PC-9 (cell line): ENCODE data around the gene NPTN. TPM values are rescaled to one million over a fixed set of nuclear protein-coding genes. Genes with fewer than 3 reads are reported as not detected.

Experiments
- BruUV-seq: library from RNA; stranded (reverse); fragments of 400-500 nt; replicated peaks from 2 replicates; lab custom pipeline; 2021; lab: Mats Ljungman, UMichigan
- CTCF ChIA-PET: fragments of 300-600 bp; sonication (Branson Sonifier 250); formaldehyde crosslinking; loops from one replicate; lab custom pipeline; 2022; ENCODE audit warnings: antibody characterized with exemption; lab: Charles Lee
- POLR2A ChIA-PET: fragments of 300-600 bp; sonication (Branson Sonifier 250); formaldehyde crosslinking; loops from one replicate; lab custom pipeline; 2022; ENCODE audit warnings: antibody characterized with exemption; ENCODE audit not compliant: unreplicated experiment; lab: Charles Lee
- DNase-seq, 2 experiments: peaks; one replicate each; pipeline versions ENCODE4 v3.0.0 to v3.0.0-alpha.2; 2015 to 2022; ENCODE audit warnings: mixed read lengths in 1 of 2
- H2AFZ ChIP-seq: fragments of 200-600 bp; sonication (generic); 2 replicates; pipeline ENCODE4 v1.8.1; 2017; ENCODE audit warnings: antibody characterized with exemption
- H3F3A ChIP-seq: fragments of 200-600 bp; sonication (generic); 2 replicates; pipeline ENCODE4 v1.8.1; 2017; ENCODE audit warnings: antibody characterized with exemption, mild to moderate bottlenecking, low read depth; ENCODE audit not compliant: insufficient read depth
- H3K27ac ChIP-seq: fragments of 200-600 bp; sonication (generic); 2 replicates; pipeline ENCODE4 v1.6.1; 2016; ENCODE audit warnings: mixed run types
- H3K27me3 ChIP-seq: fragments of 200-600 bp; sonication (generic); 2 replicates; pipeline ENCODE4 v1.6.1; 2016; ENCODE audit warnings: low read depth, mixed run types; ENCODE audit not compliant: insufficient read depth
- H3K36me3 ChIP-seq: fragments of 200-600 bp; sonication (generic); 2 replicates; pipeline ENCODE4 v1.6.1; 2016; ENCODE audit warnings: low read depth, mixed run types
- H3K4me1 ChIP-seq: fragments of 200-600 bp; sonication (generic); replicated peaks from 2 replicates; pipeline ENCODE4 v1.6.1; 2016; ENCODE audit warnings: mixed run types; ENCODE audit not compliant: insufficient read depth
- H3K4me2 ChIP-seq: fragments of 200-600 bp; sonication (generic); 2 replicates; pipeline ENCODE4 v1.6.1; 2017; ENCODE audit warnings: mixed run types
- H3K4me3 ChIP-seq: fragments of 200-600 bp; sonication (generic); 2 replicates; pipeline ENCODE4 v1.6.1; 2016; ENCODE audit warnings: mixed run types
- H3K79me2 ChIP-seq: fragments of 200-600 bp; sonication (generic); 2 replicates; pipeline ENCODE4 v1.6.1; 2017; ENCODE audit warnings: low read depth, mixed run types
- H3K9me2 ChIP-seq: fragments of 200-600 bp; sonication (generic); 2 replicates; pipeline ENCODE4 v1.8.1; 2017; ENCODE audit warnings: mild to moderate bottlenecking; ENCODE audit not compliant: insufficient read depth
- H3K9me3 ChIP-seq: fragments of 200-600 bp; sonication (generic); 2 replicates; pipeline ENCODE4 v1.8.1; 2016; ENCODE audit warnings: low read depth; ENCODE audit not compliant: insufficient read depth
- H4K20me1 ChIP-seq: fragments of 200-600 bp; sonication (generic); 2 replicates; pipeline ENCODE4 v1.8.1; 2017; ENCODE audit not compliant: insufficient read depth
- CTCF ChIP-seq: fragments of 200-600 bp; sonication (generic); conservative IDR thresholded peaks from 2 replicates; pipeline ENCODE4 v1.6.1; 2017; ENCODE audit warnings: mixed run types, antibody characterized with exemption, mild to moderate bottlenecking, moderate library complexity
- EZH2 ChIP-seq: fragments of 200-600 bp; sonication (generic); IDR thresholded peaks from 2 replicates; pipeline ENCODE4 v1.8.0; 2017; ENCODE audit warnings: antibody characterized with exemption, low read depth
- intact Hi-C: fragments of 100-400 bp; cut with micrococcal nuclease; formaldehyde crosslinking; loops from one replicate; pipeline ENCODE4 v1.10.0; 2022; ENCODE audit not compliant: unreplicated experiment
- total RNA-seq: library from RNA; stranded (reverse); gene quantifications from 2 replicates; pipeline ENCODE4 v1.2.3, GENCODE V29; 2021

The NPTN gene
- total RNA-seq, 1 experiment from 2014 or later: 101 TPM

DNA sequence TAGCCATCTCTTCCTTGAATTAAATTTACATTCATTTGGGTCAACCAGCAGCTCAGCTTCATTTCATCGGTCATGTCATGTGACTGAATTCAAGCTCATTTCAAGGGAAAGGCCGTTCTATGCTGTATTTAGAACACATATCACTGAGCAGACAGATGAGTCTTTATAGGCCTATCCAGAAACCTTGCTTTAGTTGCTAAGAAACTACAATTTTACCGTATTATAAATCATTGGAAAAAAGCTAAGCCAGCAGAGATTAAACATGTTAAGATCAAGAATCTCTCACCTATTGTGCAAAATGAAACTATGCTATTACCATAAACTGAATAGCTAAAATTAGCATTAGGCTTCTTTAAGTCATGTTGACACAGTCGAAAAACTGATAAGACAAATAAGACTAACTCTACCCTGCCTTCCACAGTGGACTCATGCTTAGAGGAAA is 2.2 kb downstream of the NPTN start:
- peak overlapping the region; percentile 85 for H3K4me2 ChIP-seq
- no peak for TF ChIP-seq CTCF
- TF ChIP-seq EZH2: no peak
- no peak overlapping the region for H2AFZ ChIP-seq
- intact Hi-C loops: loop anchor here (5.0 to 10.0 kb wide), 3 partner anchors 286 to 849 kb away; partner anchors contain the start of gene ADPGK
- POLR2A ChIA-PET: no interaction called here
- peaks cover 55% of the 10 kb centered on the region for H3K4me1 ChIP-seq
- H3K9me2 ChIP-seq: no peaks in the 10 kb centered on the region
- no peaks in the 10 kb centered on the region for H3K27me3 ChIP-seq
- CTCF ChIA-PET: interaction anchor here (0.6 kb wide), 1 partner anchor 278 kb away, joined by 3 read pairs; no protein-coding TSS in a partner anchor
- peaks cover 11% of the 10 kb centered on the region for H3F3A ChIP-seq
- no peak overlapping the region for H3K27ac ChIP-seq
- DNase-seq: no peak
- BruUV-seq: TSS peak; percentile 17
- H3K4me3 ChIP-seq: peak overlapping the region; percentile 82; the same call in 1 of the 2 replicates
- no peaks in the 10 kb centered on the region for H3K36me3 ChIP-seq
- H3K79me2 ChIP-seq: peaks cover 67% of the 10 kb centered on the region
- peaks cover 21% of the 10 kb centered on the region for H4K20me1 ChIP-seq
- H3K9me3 ChIP-seq: no peaks in the 10 kb centered on the region

DNA sequence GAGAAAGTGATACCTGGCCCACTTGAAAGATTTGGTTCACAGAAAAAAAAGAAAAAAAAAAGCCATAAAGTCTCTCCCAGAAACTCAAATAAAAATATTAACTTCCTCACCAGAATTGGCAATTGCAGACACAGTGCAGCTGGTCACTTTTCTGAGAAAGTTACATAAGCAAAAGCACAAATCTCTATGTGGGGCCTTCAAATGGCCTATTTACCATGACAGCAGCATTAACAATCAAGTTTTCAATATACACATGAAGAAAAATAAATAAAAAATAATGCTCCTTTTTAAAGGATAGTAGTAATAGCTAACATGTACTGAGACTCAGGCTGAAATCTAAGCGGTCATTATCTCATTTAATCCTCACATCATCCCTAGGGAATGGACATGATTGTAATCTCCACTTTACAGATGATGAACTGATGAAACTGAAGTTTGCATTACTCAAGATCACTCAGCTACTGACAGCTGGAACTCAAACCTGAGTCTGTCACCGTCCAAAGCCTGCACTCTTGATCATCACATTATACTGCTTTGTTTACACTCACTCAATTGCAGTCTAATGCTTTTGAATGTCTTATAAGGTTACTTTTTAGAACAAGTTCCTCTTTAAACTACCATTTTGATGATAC is 3.3 kb downstream of the NPTN start:
- ChIA-PET POLR2A (no interaction called here), CTCF (interaction anchor here (0.7 kb wide), 1 partner anchor 17 kb away, joined by 3 read pairs; no protein-coding TSS in a partner anchor)
- intact Hi-C loops: loop anchor here (5.0 to 10.0 kb wide), 3 partner anchors 287 to 848 kb away; partner anchors contain the start of gene ADPGK
- H3K9me3 ChIP-seq: no peaks in the 10 kb centered on the region
- no peak overlapping the region for H2AFZ ChIP-seq
- BruUV-seq: no TSS peak
- H3K4me1 ChIP-seq: peaks cover 47% of the 10 kb centered on the region
- H3K27me3 ChIP-seq: no peaks in the 10 kb centered on the region
- peak overlapping the region; percentile 66 for H3K27ac ChIP-seq
- no peak overlapping the region for H3K4me3 ChIP-seq
- DNase-seq: no peak
- H3K79me2 ChIP-seq: peaks cover 78% of the 10 kb centered on the region
- H3K4me2 ChIP-seq: peak overlapping the region; percentile 85
- H3K9me2 ChIP-seq: no peaks in the 10 kb centered on the region
- peaks cover 25% of the 10 kb centered on the region for H4K20me1 ChIP-seq
- peaks cover 11% of the 10 kb centered on the region for H3F3A ChIP-seq
- no peak for TF ChIP-seq CTCF
- TF ChIP-seq EZH2: no peak
- no peaks in the 10 kb centered on the region for H3K36me3 ChIP-seq

GRCh38 chr15:73628976-73629797 is 4.0 kb downstream of the NPTN start:
- H3K4me2 ChIP-seq: peak overlapping the region; percentile 85

More at GRCh38 chr15:73628976-73629797, 4.0 kb downstream of the NPTN start:
- Histone ChIP-seq H4K20me1 (peaks cover 25% of the 10 kb centered on the region), H3F3A (peaks cover 6% of the 10 kb centered on the region), H3K9me2 (no peaks in the 10 kb centered on the region), H3K27me3 (no peaks in the 10 kb centered on the region), H3K27ac (peak overlapping the region; percentile 66), H3K9me3 (no peaks in the 10 kb centered on the region), H3K4me3 (no peak overlapping the region), H3K4me1 (peaks cover 40% of the 10 kb centered on the region), H2AFZ (no peak overlapping the region), H3K79me2 (peaks cover 85% of the 10 kb centered on the region), H3K36me3 (no peaks in the 10 kb centered on the region)
- peak in 1 of 2 experiments; percentile 60 for DNase-seq
- BruUV-seq: no TSS peak
- intact Hi-C loops: no loop called here
- TF ChIP-seq CTCF (no peak), EZH2 (no peak)
- ChIA-PET CTCF (interaction anchor here (0.7 kb wide), 1 partner anchor 16 kb away, joined by 3 read pairs; no protein-coding TSS in a partner anchor), POLR2A (no interaction called here)
